Peyer's patch (tissue), 4 donors: ENCODE measurements around the gene EIF3L.

Experiments used
- CTCF ChIP-seq, 6 experiments: fragments of 450-650 bp in 4 of 6; fragments of 200-600 bp in 2 of 6; sonication (generic) in 1 of 6; IDR thresholded peaks; one replicate each; pipeline ENCODE4 v1.5.1; 2017 to 2019; ENCODE audit warnings: antibody characterized with exemption in 6 of 6, mild to moderate bottlenecking in 3 of 6, moderate library complexity in 1 of 6
- POLR2A ChIP-seq, 2 donors: fragments of 450-650 bp; IDR thresholded peaks; one replicate each; pipeline ENCODE4 v1.5.1; 2017; ENCODE audit warnings: antibody characterized with exemption in 2 of 2, mild to moderate bottlenecking in 2 of 2, moderate library complexity in 2 of 2

DNA sequence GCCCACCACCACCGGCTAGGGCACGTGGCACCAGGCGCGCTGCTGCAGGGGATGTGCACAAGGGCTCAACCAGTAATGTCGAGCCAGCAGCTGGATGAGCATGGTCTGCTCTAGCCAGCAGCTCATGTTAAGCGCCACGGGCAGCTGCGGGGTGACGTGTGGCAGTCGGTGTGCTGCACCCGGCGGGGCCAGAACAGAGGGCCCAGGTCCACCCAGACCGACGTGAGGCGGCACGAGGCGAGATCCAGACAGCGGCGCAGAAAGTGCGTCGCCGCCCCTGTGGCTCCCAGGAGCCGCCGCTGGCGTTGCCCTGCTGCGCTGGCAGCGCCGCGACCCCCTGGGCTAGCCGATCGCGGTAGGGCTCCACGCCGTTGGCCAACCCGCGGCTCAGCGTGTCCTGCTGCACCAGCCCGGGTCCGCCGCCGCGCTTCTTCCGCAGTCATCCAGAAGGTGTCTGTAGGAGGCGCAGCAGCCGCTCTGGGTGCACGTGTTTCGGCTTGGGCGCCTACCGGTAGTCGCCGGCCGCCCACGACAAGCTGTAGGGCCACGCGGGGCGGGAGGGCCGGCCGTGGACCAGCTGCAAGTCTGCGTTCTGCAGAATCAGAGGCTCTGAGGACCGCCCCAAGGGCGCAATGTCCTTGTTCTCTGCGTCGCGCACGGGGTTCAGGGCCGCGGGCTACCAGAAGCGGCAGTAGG, 30.7 kb upstream of the EIF3L start:
- TF ChIP-seq CTCF (IDR thresholded peaks at IDR 0.05) (peak in 5 of 6 experiments; percentile 16 to 56 (median 49)), POLR2A (IDR thresholded peaks at IDR 0.05) (no peak)
